ENCODE data around the gene QPCT. TPM values are rescaled to one million over a fixed set of nuclear protein-coding genes. Genes with fewer than 3 reads are reported as not detected.

Gene QPCT
- total and polyA plus RNA-seq, 2 experiments from 2014 or later, result 37.5 to 48.5 TPM

DNA sequence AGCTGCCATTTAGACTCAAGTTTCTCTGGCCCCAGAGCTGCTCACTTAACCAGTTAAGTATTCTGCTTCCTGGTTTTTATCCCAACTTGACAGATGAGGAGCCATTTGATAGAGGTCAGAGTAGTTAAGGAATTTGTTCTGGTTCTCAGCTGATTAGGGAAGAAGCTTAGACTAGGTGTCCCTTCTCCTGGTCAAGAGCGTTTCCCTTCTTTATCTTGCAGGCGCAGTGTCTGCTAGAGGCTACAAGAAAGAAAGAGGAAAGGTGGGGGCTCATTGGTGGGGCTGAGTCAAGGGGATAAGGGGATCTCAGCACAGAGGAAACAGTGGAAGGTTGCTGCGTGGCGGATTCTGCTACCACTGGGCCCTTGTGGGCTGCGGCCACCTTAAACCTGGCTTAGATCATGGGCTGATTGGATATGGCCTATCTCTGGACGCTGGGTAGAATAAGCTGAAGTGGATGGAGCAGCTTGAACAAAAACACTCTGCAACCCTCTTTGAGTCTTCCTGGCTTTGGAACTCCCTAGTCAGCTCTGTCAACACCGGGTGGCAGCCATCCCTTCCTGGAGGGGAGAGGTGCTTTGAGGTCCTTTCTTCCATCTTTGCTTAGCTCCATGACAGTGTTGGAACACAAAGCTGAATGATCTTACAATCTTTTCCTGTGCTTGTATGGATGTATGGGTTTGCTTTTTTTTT, 70.8 kb downstream of the QPCT start:
- no peaks in the 10 kb centered on the region for H3K9me3 ChIP-seq (ENCODE audit: low read depth)
- peak overlapping the region; percentile 20 for H3K9ac ChIP-seq
- no peaks in the 10 kb centered on the region for H3K27me3 ChIP-seq (replicated peaks; ENCODE audit: insufficient read depth)
- in situ Hi-C loops (cut with MboI), result loop anchor here (10.0 to 25.0 kb wide), 2 partner anchors 230 to 422 kb away; no protein-coding TSS in a partner anchor
- H3K9me2 ChIP-seq (ENCODE audit: insufficient read depth), result no peaks in the 10 kb centered on the region
- no peaks in the 10 kb centered on the region for H3K36me3 ChIP-seq (ENCODE audit: low read depth)
- H4K20me1 ChIP-seq (ENCODE audit: insufficient read depth), result no peaks in the 10 kb centered on the region
- TF ChIP-seq EZH2 (IDR thresholded peaks at IDR 0.05; ENCODE audit: insufficient read depth, poor library complexity, severe bottlenecking) (no peak), EZH2phosphoT487 (IDR thresholded peaks at IDR 0.05; ENCODE audit: insufficient read depth, low read depth) (no peak)
- peak overlapping the region; percentile 30 for H3K4me2 ChIP-seq (ENCODE audit: unreplicated experiment)
- H3K79me2 ChIP-seq (ENCODE audit: insufficient read depth), result no peaks in the 10 kb centered on the region
- H3K4me3 ChIP-seq, result no peak overlapping the region
- peaks cover 22% of the 10 kb centered on the region for H3K4me1 ChIP-seq (ENCODE audit: insufficient read depth)
- WGBS, 2 experiments (ENCODE audit: low coverage in 1 of 2, low lambda C conversion rate in 2 of 2, missing lambda C conversion rate in 2 of 2), result 98 to 99% methylated on average over 7 of the region's 7 CpGs
- 0 out of 2 replicates have a peak overlapping the region, but pooled peaks have one; percentile 12 for H2AFZ ChIP-seq
- DNase-seq, result peak; percentile 36
- no peak overlapping the region for H3K27ac ChIP-seq
- H3F3A ChIP-seq (ENCODE audit: insufficient read depth), result peaks cover 20% of the 10 kb centered on the region

DNA sequence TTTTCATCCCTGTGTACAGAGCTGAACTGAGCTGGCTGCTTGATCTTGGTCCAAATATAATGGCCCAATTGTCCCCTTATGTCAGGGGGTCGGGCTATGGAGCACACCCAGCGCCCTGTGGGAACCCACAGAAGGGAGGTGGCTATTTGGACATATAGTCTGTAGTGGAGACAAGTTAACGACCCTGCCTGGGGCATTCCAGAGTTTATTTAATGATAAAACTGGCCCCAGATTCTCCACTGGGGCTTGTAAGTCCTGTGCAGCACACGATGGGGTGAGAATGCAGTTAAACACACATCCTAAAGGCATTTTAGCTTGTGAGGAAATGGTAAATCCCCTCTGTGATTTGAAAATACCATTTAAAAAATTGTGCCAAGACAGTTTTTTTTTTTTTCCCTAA, 72.9 kb downstream of the QPCT start:
- Histone ChIP-seq H3K4me3 (no peak overlapping the region), H3F3A (ENCODE audit: insufficient read depth) (peaks cover 30% of the 10 kb centered on the region), H3K27ac (peak overlapping the region; percentile 36; the same call in 1 of the 2 replicates), H3K27me3 (replicated peaks; ENCODE audit: insufficient read depth) (no peaks in the 10 kb centered on the region), H3K79me2 (ENCODE audit: insufficient read depth) (no peaks in the 10 kb centered on the region), H3K36me3 (ENCODE audit: low read depth) (no peaks in the 10 kb centered on the region), H4K20me1 (ENCODE audit: insufficient read depth) (no peaks in the 10 kb centered on the region), H3K9me2 (ENCODE audit: insufficient read depth) (no peaks in the 10 kb centered on the region), H3K4me2 (ENCODE audit: unreplicated experiment) (no peak overlapping the region), H2AFZ (0 out of 2 replicates have a peak overlapping the region, but pooled peaks have one; percentile 12), H3K9ac (no peak overlapping the region), H3K9me3 (ENCODE audit: low read depth) (no peaks in the 10 kb centered on the region), H3K4me1 (ENCODE audit: insufficient read depth) (peaks cover 34% of the 10 kb centered on the region)
- 32 to 47% methylated on average over 4 of the region's 4 CpGs for WGBS, 2 experiments (ENCODE audit: low coverage in 1 of 2, low lambda C conversion rate in 2 of 2, missing lambda C conversion rate in 2 of 2)
- TF ChIP-seq EZH2 (IDR thresholded peaks at IDR 0.05; ENCODE audit: insufficient read depth, poor library complexity, severe bottlenecking) (no peak), EZH2phosphoT487 (IDR thresholded peaks at IDR 0.05; ENCODE audit: insufficient read depth, low read depth) (no peak)
- peak; percentile 71 for DNase-seq
- in situ Hi-C loops (cut with MboI), result loop anchor here (10.0 to 25.0 kb wide), 2 partner anchors 227 to 420 kb away; no protein-coding TSS in a partner anchor

DNA sequence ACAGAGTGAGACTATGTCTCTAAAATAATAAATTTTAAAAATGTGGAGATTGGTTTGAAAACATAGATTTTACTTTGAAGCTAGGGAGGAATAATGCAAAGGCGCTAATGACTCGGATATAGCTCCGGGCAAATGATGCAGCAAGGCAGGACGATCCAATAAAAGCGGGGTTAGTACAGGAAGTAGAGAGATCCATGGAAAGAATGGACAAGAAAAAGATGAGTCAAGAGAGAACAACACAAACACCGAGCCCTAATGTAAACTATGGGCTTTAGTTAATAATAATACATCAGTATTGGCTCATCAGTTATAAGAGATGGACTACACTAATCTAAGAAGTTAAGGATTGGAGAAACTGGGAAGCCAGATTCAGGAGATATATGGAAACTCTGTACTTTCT, 74.5 kb downstream of the QPCT start:
- H4K20me1 ChIP-seq (ENCODE audit: insufficient read depth), result no peaks in the 10 kb centered on the region
- no peak for DNase-seq
- H3K36me3 ChIP-seq (ENCODE audit: low read depth), result no peaks in the 10 kb centered on the region
- TF ChIP-seq EZH2 (IDR thresholded peaks at IDR 0.05; ENCODE audit: insufficient read depth, poor library complexity, severe bottlenecking), result no peak
- no peak for TF ChIP-seq EZH2phosphoT487 (IDR thresholded peaks at IDR 0.05; ENCODE audit: insufficient read depth, low read depth)
- H3K4me1 ChIP-seq (ENCODE audit: insufficient read depth), result peaks cover 38% of the 10 kb centered on the region
- H3K27ac ChIP-seq, result no peak overlapping the region
- in situ Hi-C loops (cut with MboI), result loop anchor here (10.0 to 25.0 kb wide), 2 partner anchors 226 to 418 kb away; no protein-coding TSS in a partner anchor
- no peaks in the 10 kb centered on the region for H3K27me3 ChIP-seq (replicated peaks; ENCODE audit: insufficient read depth)
- H2AFZ ChIP-seq, result no peak overlapping the region
- no peak overlapping the region for H3K4me3 ChIP-seq
- H3K9me2 ChIP-seq (ENCODE audit: insufficient read depth), result no peaks in the 10 kb centered on the region
- no peak overlapping the region for H3K9ac ChIP-seq
- WGBS, 2 experiments (ENCODE audit: low coverage in 1 of 2, low lambda C conversion rate in 2 of 2, missing lambda C conversion rate in 2 of 2), result 92 to 95% methylated on average over 6 of the region's 6 CpGs
- H3K9me3 ChIP-seq (ENCODE audit: low read depth), result no peaks in the 10 kb centered on the region
- no peaks in the 10 kb centered on the region for H3K79me2 ChIP-seq (ENCODE audit: insufficient read depth)
- H3F3A ChIP-seq (ENCODE audit: insufficient read depth), result peaks cover 34% of the 10 kb centered on the region
- no peak overlapping the region for H3K4me2 ChIP-seq (ENCODE audit: unreplicated experiment)

DNA sequence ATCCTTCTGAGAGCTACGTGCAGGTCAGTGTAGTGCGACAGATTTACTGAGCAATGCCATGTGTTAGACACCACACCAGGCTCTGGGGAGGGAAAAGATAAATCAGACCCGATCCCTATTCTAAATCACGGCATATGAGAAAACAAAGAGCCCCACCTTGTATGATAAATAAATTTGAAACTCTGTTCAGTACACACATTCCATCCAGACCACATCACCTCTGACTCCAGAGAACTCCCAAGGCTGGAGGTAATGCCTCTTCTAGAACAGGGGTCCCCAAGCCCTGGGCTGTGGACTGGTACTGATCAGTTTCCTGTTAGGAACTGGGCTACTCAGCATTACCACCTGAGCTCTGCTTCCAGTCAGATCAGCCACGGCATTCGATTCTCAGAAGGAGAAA, 77.3 kb downstream of the QPCT start:
- H3K79me2 ChIP-seq (ENCODE audit: insufficient read depth), result no peaks in the 10 kb centered on the region
- H3K27me3 ChIP-seq (replicated peaks; ENCODE audit: insufficient read depth), result no peaks in the 10 kb centered on the region
- H3K9me3 ChIP-seq (ENCODE audit: low read depth), result no peaks in the 10 kb centered on the region
- H3K4me1 ChIP-seq (ENCODE audit: insufficient read depth), result peaks cover 30% of the 10 kb centered on the region
- DNase-seq, result peak; percentile 68
- H4K20me1 ChIP-seq (ENCODE audit: insufficient read depth), result no peaks in the 10 kb centered on the region
- H3K4me3 ChIP-seq, result peak overlapping the region; percentile 6; the same call in 1 of the 2 replicates
- H3K36me3 ChIP-seq (ENCODE audit: low read depth), result no peaks in the 10 kb centered on the region
- TF ChIP-seq EZH2phosphoT487 (IDR thresholded peaks at IDR 0.05; ENCODE audit: insufficient read depth, low read depth), result no peak
- no peak for TF ChIP-seq EZH2 (IDR thresholded peaks at IDR 0.05; ENCODE audit: insufficient read depth, poor library complexity, severe bottlenecking)
- peak overlapping the region; percentile 47 for H3K4me2 ChIP-seq (ENCODE audit: unreplicated experiment)
- 30 to 38% methylated on average over 6 of the region's 6 CpGs for WGBS, 2 experiments (ENCODE audit: low coverage in 1 of 2, low lambda C conversion rate in 2 of 2, missing lambda C conversion rate in 2 of 2)
- peak overlapping the region; percentile 80 for H3K27ac ChIP-seq
- peak overlapping the region; percentile 59 for H3K9ac ChIP-seq
- peak overlapping the region; percentile 56 for H2AFZ ChIP-seq
- in situ Hi-C loops (cut with MboI), result loop anchor here (25.0 kb wide), 1 partner anchor 416 kb away; no protein-coding TSS in a partner anchor
- peaks cover 25% of the 10 kb centered on the region for H3F3A ChIP-seq (ENCODE audit: insufficient read depth)
- no peaks in the 10 kb centered on the region for H3K9me2 ChIP-seq (ENCODE audit: insufficient read depth)

Measured in GM23248 (cell line).